Activated CD4-positive, alpha-beta T cell treated with anti-CD3 and anti-CD28 coated beads for 48 hours (primary cell): ENCODE measurements around the gene HOXA11.

Source experiments
- DNase-seq: peaks from one replicate; pipeline ENCODE4 v3.0.0-alpha.2; 2020

HOXA11 gene

GRCh38 chr7:27167916-27168264 lies 17.1 kb downstream of the HOXA11 start:
- no peak for DNase-seq

GRCh38 chr7:27166531-27167505 lies 18.2 kb downstream of the HOXA11 start:
- no peak for DNase-seq

GRCh38 chr7:27165996-27166530 lies 19.0 kb downstream of the HOXA11 start:
- no peak for DNase-seq

DNA sequence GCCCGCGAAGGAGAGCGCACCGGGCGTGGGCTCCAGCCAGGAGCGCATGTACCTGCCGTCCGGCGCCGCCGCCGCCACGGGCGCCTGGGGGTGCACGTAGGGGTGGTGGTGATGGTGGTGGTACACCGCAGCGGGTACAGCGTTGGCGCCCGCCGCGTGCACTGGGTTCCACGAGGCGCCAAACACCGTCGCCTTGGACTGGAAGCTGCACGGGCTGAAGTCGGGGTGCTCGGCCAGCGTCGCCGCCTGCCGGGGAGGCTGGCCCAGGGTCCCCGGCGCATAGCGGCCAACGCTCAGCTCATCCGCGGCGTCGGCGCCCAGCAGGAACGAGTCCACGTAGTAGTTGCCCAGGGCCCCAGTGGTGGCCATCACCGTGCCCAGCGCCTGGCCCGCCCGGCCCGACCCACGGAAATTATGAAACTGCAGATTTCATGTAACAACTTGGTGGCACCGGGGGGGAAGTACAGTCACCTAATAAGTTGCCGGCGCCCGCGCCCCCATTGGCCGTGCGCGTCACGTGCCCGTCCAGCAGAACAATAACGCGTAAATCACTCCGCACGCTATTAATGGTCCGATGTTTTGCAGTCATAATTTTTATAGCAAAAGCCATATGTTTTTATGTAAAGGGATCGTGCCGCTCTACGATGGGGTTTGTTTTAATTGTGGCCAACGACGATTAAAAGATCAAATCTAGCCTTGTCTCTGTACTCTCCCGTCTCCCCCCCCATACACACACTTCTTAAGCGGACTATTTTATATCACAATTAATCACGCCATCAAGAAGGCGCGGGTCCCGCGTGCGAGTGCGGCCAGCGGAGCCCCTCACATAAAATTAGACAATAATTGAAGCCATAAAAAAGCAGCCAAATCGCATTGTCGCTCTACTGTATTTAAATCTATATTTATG lies 19.7 kb downstream of the HOXA11 start, which contains the start of gene HOXA9:
HOXA9 (minus strand) TSS at position 449 of the 907 bp plus-strand sequence; CDS start at position 369, 80 bp downstream.
- no peak for DNase-seq

GRCh38 chr7:27164367-27165088 lies 20.5 kb downstream of the HOXA11 start:
- no peak for DNase-seq

- DNase-seq: no peak
These were observed 21.0 kb downstream of the HOXA11 start for GRCh38 chr7:27164045-27164366.

- no peak for DNase-seq
These were observed 21.6 kb downstream of the HOXA11 start for GRCh38 chr7:27163288-27164044.

- no peak for DNase-seq
These were observed 22.3 kb downstream of the HOXA11 start for GRCh38 chr7:27162561-27163287.

- DNase-seq: no peak
These were observed 23.1 kb downstream of the HOXA11 start for GRCh38 chr7:27161721-27162560.

- no peak for DNase-seq
These were observed 23.8 kb downstream of the HOXA11 start for GRCh38 chr7:27161214-27161720.

DNA sequence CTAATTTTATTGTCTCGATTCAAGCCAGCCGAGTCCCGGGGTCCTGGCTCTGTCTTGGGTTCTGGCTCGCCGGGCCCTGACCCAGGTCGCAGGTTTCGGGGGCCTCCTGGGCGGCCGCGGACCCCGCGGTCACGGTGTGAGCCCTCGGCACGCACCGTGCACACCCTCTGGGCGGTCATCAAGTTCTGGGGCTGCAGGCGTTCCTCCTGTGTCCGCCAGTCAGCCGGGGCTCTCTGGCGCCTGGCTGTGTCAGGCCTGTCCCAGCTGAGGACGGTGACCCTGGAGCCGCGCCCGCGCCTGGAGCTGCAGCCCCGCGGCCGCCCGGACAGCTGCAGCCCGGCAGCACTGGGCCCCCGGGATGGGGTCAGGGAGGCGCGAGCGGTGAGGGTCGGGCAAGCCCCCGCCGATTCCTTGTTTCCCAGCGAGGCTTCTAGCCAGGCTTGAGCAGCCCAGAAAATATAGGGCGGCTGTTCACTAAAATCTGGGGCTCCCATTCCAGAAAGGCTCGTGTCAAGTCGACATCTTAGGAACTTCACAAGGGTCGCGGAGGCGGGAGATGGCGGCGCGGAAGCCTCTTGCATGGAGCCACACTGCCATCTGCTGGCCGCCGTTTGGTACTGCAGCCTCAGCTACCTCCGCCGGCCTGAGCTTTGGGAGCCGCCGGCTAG lies 24.4 kb downstream of the HOXA11 start:
- DNase-seq: peak; percentile 89

GRCh38 chr7:27160145-27160545 lies 24.9 kb downstream of the HOXA11 start:
- no peak for DNase-seq

- no peak for DNase-seq
These were observed 25.5 kb downstream of the HOXA11 start for GRCh38 chr7:27159266-27160144.

DNA sequence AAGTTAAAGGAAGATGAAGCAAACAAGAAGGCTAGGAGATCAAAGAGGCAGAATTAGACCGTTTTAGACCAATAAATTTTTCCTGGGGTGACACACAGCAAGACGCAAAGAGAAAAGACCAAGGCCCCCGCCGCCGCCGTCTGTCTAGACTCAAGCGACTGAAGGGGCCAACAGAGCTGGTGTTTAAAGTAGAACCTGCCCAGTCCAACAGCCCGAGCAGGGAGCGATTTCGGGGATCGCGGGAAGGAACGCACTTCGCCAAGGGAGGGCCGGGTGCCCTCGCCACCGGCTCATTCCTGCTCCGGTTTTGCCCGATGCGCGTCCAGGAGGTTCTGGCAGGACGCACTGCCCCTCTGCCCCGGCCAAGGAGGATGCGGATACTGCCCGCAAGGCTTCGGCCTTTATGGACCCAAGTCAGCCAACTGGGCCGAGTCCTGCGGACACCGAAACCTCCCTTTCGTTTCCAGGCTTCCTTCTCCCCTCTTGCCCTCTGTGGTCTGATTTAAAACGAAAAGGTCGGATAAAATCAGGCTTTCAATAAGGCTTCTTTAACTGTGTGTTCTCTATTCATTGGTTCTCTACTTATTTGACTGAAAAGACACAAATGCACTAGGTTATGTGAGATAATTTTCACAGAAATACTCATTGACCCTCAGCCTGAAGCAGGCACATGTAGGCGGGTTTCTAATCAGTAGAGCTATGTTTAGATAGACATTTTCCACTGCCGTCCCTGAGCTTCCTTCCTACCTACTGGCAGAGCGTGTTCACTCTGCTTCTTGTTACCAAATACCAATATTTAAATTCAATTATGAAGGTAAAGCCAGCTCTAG lies 26.4 kb downstream of the HOXA11 start:
- DNase-seq: no peak

DNA sequence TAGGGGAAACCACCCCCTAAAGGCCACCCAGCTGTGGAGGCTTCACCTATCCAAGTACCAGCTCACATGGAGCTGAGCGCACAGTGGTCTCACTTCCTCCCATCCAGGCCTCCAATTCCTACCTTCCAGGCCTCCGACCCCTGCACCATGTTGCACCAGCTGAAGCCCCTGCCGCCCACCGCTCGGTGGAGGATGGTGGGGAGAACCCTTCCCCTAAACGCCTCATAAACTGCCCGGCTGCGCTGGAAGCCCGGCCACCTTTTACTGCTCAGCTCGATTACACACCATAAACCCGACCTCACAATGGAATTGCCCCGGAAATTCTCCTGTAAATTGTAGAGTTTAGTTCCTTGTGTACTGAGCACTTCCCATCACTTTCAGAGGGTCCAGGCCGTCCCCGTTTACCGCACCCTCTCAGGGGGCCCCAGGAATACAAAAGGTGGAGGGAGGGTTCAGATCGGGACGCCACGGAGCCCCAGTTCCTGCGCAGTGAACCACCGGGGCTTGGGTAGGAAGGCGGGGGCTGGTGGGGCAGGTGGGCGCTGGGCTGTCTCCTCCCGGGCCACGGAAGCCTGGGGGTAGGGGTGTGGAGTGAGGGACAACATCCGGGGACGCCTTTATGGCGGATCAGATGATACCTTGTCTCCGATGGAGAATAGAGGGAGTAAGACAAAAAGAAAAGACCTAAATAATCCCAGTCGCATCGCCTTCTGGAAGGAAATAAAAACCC lies 27.2 kb downstream of the HOXA11 start:
- DNase-seq: no peak

GRCh38 chr7:27156916-27157701 lies 27.9 kb downstream of the HOXA11 start:
- DNase-seq: no peak
